ENCODE measurements around the gene ZNF200. TPM values are rescaled to one million over a fixed set of nuclear protein-coding genes. Genes with fewer than 3 reads are reported as not detected.
"Not testable (repeated sequence)": the region's sequence is repeated elsewhere in the genome, so short reads cannot be mapped to it uniquely, and the experiment has no call there.

The ZNF200 gene
- polyA plus RNA-seq, 1 donor = 6.3 TPM

GRCh38 chr16:3254309-3254708, 19.4 kb upstream of the ZNF200 start:
- DNase-seq (ENCODE audit: low read depth) = no peak

GRCh38 chr16:3252967-3253366, 18.0 kb upstream of the ZNF200 start:
- DNase-seq (ENCODE audit: low read depth) = no peak

- DNase-seq (ENCODE audit: low read depth) = no peak
Measured at GRCh38 chr16:3249451-3249850, 14.5 kb upstream of the ZNF200 start.

GRCh38 chr16:3249020-3249419, 14.1 kb upstream of the ZNF200 start:
- no peak for DNase-seq (ENCODE audit: low read depth)

GRCh38 chr16:3248596-3248995, 13.6 kb upstream of the ZNF200 start:
- DNase-seq (ENCODE audit: low read depth) = no peak

DNA sequence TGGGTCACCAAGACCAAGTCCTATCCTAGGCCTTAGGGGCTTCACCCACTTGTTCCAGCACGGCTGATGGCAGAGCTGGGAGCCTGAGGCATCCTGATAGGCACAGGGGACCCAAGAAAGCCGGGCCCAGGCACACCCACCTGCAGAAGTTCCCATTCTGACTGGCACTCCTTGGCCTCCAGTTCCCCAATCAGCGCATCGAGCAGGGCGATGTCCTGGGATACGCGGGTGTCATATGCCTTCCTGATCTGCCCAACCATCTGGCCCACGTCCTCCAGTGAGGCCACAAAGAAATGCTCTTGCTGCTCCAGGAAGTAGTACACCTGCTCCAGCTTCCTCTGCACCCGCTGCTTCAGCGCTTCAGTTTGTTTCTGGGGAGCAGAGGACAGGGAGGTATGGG, 11.9 kb upstream of the ZNF200 start:
- no peak for DNase-seq (ENCODE audit: low read depth)

DNA sequence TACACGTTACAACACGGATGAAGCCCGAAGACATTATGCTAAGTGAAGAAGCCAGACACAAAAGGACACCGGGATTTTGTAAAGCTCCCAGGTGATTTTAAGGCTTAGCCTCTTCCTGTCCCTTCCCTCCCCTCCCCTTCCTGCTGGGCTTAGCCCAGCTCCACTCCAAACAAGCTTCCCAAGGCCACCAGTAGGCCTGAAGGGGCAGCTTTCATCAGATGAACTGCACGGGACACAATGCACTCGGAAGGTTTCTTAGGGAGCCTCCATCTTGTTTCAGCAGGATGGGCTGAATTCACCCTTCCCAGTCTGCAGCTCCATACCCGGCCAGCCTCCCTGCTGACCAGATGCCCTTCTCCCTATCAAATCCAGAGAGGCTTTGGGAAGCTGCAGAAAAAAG, 11.0 kb upstream of the ZNF200 start:
- DNase-seq (ENCODE audit: low read depth) = no peak

DNA sequence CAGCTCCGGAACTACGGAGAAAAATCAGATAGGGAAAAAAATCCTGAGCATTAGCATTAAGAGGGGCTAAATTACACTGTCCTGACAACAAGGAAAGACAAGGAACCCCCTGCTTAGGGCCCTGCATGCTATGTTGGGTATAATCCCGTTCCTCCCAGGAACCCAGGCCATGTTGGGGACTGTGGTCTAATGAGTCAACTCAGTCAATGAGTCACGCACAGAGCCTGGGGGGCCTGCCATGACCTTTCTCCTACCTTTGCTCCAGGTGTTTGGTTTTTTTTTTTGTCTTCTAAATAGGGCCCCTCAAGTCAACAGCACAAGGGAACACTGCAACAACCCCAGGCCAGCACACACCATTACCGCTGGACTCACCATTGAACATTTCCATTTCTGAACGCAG, 8.9 kb upstream of the ZNF200 start:
- no peak for DNase-seq (ENCODE audit: low read depth)

DNA sequence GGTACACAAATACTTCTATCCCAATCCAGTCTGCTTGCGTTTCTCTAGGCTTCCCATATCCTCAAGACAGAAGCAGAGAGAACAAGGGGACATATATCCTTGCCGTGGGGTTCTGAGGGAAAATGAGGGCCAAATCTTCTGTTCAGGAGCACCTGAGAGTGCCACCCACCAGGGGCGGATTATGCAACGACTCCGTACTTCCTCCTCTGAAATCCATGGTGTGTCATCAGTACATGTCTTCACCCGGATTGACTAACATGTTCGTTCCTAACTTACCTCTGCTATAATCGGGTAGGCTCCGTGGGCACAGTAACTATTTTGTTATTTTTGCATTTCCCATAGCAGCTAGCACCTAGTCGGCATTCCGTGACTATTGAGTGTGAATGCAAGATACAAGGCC, 7.8 kb upstream of the ZNF200 start:
- DNase-seq (ENCODE audit: low read depth) = no peak

DNA sequence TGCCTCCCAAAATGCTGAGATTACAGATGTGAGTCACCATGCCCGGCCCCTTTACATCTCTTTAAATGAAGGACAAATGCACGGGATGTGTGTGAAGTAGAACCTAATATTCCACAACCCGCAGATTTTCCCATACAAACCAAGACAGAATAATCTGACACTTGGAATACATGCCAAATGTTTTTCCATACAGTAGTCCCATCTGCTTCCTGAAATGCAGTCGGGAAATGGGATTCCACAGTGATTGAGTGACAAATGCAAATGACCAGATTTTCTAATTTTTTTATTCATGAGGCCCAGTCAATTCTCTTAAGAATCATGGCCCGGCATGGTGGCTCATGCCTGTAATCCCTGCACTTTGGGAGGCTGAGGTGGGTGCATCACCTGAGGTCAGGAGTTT, 6.8 kb upstream of the ZNF200 start:
- DNase-seq (ENCODE audit: low read depth) = no peak

DNA sequence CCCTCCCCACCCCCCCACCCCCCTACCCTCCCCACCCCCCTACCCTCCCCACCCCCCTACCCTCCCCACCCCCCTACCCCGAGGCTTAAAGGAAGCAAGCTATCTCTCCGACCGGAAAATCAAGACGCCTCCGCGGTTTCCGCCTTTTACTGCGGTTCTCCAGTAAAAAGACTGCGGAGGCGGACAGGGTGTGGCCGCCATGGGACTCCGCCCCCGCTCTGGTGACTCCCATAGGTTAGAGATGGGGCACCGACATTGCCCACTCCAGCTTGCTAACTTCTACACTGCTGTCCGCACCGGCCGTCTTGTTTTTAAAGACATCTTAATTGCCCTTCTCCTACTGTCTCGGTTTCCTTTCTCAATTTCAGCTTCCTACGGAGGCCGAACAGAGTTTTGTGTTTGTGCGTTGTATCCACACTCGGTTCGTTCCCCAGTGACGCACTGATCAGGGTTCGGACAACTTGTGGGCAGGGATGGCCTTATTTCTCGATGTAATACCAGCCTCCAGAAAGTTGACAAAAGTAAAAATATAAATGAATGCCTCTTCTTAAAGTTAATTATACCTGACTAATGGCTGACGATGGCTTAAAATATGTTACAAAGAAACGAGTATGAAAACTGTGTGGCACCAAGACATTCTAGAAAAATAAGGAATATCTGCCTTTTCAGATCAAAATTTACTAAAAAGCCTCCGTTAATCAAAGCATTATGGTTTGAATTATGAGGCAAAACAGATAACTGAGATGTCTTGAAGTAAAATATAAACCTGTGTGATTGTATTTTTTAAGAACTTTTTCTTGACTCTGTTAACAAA, 1.1 kb upstream of the ZNF200 start:
- DNase-seq (ENCODE audit: low read depth) = no peak

GRCh38 chr16:3234543-3234856, 458 bp downstream of the ZNF200 start:
- no peak for DNase-seq (ENCODE audit: low read depth)

GRCh38 chr16:3223913-3224515, 10.9 kb downstream of the ZNF200 start:
- DNase-seq (ENCODE audit: low read depth) = no peak

- DNase-seq (ENCODE audit: low read depth) = no peak
Measured at GRCh38 chr16:3220839-3221238, 14.1 kb downstream of the ZNF200 start.

GRCh38 chr16:3216263-3216640, 18.7 kb downstream of the ZNF200 start:
- no peak for DNase-seq (ENCODE audit: low read depth)

DNA sequence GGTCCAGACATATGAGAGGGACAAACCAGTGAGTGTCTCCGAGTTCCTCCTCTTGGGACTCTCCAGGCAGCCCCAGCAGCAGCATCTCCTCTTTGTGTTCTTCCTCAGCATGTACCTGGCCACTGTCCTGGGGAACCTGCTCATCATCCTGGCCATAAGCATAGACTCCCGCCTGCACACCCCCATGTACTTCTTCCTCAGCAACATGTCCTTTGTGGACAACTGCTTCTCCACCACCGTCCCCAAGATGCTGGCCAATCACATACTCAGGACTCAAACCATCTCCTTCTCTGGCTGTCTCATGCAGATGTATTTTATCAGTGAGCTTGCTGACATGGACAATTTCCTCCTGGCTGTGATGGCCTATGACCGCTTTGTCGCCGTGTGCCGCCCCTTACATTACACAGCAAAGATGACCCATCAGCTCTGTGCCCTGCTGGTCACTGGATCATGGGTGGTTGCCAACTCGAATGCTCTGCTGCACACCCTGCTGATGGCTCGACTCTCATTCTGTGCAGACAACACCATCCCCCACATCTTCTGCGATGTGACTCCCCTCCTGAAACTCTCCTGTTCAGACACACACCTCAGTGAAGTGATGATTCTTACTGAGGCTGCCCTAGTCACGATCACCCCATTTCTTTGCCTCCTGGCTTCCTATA, 19.2 kb downstream of the ZNF200 start:
- DNase-seq (ENCODE audit: low read depth) = no peak

GRCh38 chr16:3214904-3215600, 19.9 kb downstream of the ZNF200 start:
- no peak for DNase-seq (ENCODE audit: low read depth)

DNA sequence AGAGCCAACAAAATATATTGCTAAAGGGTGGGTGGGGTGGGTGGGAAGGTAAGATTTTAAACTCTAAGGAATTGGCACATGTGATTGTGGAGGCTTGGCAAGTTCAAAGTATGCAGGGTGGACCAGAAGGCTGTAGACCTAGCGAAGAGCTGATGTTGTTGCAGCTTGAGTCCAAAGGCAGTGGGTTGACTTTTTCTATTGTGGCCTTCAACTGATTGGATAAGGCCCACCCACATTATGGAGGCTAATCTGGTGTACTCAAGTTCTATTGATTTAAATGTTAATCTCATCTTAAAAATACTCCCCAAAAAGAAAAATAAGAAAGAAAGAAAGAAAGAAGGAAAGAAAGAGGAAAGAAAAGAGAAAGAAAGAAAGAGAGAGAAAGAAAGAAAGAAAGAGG, 22.4 kb downstream of the ZNF200 start:
- DNase-seq (ENCODE audit: low read depth) = no peak

DNA sequence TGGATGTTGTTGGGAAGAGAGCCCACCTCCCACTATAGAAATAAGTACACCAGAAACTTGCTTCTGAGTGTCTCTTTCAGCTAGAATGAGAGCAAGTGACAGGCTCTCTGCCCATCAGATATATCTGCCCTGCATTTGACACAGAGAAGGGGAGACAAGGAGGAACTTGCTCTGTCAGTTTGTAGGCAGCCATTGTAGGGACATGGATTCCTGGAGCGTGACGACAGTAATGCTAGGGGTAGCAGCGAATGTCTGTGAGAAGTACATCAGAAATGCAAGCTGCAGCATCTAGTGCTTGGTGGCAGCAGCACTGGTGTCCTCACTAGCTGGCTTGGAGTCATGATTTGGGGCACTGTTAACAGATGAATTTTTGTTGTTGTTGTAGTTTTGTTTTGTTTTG, 23.0 kb downstream of the ZNF200 start:
- DNase-seq (ENCODE audit: low read depth) = no peak

DNA sequence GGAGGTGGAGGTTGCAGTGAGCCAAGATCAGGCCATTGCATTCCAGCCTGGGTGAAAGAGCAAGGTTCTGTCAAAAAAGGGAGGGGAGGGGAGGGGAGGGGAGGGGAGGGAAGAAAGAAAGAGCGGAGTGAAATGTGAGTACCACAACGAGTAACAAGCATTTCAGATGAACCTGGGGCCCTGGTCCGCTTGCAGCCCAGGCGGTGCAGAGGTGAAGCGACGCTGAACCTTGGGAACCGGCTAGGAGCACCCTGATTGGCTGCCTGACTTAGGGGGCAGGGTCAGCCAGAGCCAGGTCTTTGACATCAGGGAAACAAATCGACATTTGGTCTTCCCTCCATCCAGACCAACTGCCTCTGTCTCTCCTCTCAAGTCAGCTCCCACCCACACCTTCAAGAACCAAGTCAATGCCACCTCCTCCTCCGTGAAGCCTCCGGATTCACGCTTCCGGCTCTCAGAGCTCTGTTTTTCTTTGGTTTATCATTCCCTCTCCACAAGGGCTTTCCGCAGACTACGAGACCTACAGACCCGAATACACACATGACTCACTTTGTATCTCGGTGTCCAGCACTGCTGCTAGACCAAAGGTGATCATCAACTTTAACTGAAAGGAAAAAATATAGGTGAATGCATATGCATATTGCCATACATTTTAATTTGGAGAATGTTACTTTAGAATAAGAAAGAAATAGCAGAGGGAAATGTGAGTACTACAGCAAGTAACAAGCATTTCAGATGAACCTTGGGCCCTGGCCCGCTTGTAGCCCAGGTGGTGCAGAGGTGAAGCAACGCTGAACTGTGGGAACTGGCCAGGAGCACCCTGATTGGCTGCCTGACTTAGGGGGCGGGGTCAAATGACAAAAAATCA, 27.6 kb downstream of the ZNF200 start:
- DNase-seq (ENCODE audit: low read depth) = no peak

DNA sequence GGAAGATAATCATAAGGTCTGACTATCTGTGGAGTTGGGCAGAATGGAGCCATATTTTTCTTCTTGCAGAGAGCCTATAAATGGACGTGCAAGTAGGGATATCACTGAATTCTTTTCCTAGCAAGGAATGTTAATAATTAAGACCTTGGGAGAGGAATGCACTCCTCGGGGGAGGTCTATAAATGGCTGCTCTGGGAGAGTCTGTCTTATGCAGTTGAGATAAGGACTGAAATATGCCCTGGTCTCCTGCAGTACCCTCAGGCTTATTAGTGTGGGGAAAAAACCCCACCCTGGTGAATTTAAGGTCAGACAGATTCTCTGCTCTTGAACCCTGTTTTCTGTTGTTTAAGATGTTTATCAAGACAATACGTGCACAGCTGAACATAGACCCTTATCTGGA, 29.0 kb downstream of the ZNF200 start:
- DNase-seq (ENCODE audit: low read depth) = not testable (repeated sequence)
